IPS-18c (cell line): ENCODE data around the gene ITGB3.

ENCODE experiments used
- H3K4me3 ChIP-seq: 2 replicates; pipeline ENCODE4 v1.7.0; 2013; ENCODE audit warnings: low read depth, mild to moderate bottlenecking, low read length, moderate library complexity; ENCODE audit not compliant: insufficient read depth
- H3K9me3 ChIP-seq: one replicate; pipeline ENCODE4 v1.6.1; 2013; ENCODE audit warnings: mild to moderate bottlenecking, low read length, moderate library complexity; ENCODE audit not compliant: control insufficient read depth, insufficient read depth

The ITGB3 gene

GRCh38 chr17:47279062-47279801 is 25.6 kb downstream of the ITGB3 start:
- Histone ChIP-seq H3K9me3 (no peaks in the 10 kb centered on the region), H3K4me3 (no peak overlapping the region)

DNA sequence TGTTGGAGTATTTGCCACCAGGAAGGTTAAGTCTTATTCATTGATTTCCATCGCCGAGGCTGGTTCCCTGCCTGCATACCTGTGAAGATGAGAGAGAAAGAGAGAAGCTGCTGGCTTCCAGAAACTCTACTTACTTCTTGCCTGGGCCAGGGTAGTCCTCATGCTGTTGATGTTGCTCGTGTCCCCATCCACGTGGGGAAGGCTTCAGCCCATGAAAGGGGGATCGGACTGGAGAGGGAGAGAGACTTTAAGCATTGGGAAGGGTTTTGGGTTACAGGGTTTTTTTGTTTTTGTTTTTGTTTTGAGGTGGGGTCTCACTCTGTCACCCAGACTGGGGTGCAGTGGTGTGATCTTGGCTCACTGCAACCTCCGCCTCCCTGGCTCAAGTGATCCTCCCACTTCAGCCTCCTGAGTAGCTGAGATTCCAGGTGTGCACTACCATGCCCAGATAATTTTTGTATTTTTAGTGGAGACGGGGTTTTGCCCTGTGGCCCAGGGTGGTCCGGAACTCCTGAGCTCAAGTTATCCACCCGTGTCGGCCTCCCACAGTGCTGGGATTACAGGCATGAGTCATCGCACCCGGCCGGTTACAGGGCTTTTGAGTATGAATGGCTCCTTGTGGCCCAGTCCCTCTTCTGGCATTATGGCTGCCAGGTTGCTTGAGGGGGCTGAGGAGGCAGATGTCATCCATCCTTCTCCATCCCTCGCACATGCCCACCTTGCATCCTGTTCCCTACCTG is 26.6 kb downstream of the ITGB3 start:
- Histone ChIP-seq H3K9me3 (no peaks in the 10 kb centered on the region), H3K4me3 (no peak overlapping the region)

GRCh38 chr17:47281216-47281615 is 27.6 kb downstream of the ITGB3 start:
- no peaks in the 10 kb centered on the region for H3K9me3 ChIP-seq
- H3K4me3 ChIP-seq = no peak overlapping the region

DNA sequence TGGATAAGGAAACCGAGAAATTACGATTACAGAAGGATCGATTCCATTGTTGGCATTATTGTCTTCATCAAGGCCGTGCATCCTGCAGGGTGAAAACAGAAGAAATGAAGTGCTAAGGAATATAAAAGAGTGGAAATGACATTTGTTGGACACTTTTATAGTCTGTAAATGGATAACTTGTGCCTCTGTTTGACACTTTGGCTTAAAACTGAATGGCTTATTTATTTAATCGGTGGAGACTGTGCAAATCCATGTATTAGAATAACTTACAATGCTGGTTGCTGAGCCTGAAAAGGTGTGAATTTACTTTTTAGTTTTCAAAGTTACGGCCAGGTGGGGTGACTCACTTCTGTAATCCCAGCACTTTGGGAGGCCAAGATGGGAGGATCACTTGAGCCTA is 31.4 kb downstream of the ITGB3 start:
- H3K9me3 ChIP-seq = no peaks in the 10 kb centered on the region
- no peak overlapping the region for H3K4me3 ChIP-seq

DNA sequence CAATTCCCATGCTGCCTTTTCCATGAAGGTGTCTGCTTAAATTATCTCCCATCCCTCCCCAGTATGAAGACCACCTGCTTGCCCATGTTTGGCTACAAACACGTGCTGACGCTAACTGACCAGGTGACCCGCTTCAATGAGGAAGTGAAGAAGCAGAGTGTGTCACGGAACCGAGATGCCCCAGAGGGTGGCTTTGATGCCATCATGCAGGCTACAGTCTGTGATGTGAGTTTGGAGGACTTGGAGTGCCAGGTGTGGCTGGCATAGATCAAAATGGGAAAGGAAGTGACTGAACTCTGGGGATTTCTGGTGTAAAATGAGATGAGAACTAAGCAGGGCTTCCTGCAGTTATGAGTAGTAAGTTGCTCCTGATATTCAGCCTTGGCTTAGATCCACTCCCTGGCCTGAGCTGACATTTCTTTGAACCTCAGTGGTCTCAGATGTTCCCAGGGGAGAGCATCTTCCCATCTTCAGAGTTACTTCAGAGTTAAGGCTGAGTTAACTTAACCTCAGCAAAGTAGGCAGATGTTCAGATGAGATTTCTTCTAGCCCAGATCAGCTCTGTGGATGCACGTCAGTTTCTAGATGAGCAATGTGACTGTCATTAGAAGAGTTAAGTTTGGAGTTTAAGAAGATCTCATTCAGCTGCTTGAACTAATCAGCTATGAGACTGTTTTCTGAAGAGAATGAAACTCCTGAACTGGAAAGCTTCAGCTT is 32.7 kb downstream of the ITGB3 start:
- no peaks in the 10 kb centered on the region for H3K9me3 ChIP-seq
- no peak overlapping the region for H3K4me3 ChIP-seq

GRCh38 chr17:47287068-47287467 is 33.4 kb downstream of the ITGB3 start:
- Histone ChIP-seq H3K9me3 (no peaks in the 10 kb centered on the region), H3K4me3 (no peak overlapping the region)

- no peak overlapping the region for H3K4me3 ChIP-seq
- no peaks in the 10 kb centered on the region for H3K9me3 ChIP-seq
These were observed 34.0 kb downstream of the ITGB3 start for GRCh38 chr17:47287639-47288038.

DNA sequence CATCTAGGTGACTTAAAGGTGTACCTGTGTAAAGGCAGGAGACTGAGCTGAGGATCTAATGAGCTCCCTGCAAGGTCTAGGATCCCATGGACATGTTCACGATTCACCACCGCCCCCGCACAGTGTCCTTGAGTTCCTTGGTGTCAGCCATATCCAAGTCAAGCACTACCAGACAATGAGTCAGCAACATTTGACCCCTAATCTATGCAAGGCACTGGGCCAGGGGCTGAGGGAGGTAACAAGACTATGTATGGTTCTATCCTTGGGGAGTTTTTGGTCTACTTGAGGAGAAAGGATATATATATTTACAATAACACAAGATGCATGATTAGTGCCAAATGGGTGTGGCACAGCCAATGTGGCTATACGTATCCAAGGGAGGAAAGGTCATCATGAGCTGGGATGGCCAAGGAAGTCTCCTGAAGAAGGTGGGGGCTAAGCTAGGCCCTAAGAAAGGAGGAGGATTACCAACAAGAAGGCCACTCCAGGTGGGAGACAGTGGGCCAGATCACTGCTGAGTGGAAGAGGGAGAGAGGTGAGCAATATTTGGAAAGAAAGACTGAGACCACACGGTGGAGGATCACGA is 35.0 kb downstream of the ITGB3 start:
- no peaks in the 10 kb centered on the region for H3K9me3 ChIP-seq
- no peak overlapping the region for H3K4me3 ChIP-seq

DNA sequence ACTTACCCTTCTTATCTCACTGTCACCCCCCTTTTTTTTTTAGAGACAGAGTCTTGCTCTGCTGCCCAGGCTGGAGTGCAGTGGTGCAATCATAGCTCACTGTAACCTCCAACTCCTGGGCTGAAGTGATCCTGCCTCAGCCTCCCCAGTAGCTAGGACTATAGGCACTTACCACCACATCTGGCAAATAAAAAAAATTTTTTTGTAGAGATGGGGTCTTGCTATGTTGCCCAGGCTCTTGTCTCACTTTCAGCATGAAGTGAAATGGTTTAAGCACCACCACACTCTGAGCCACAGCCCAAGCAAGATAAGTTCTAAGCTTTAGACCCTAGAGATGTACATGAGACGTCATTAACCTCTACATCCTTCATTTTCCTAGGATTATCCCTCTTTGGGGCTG is 35.7 kb downstream of the ITGB3 start:
- no peak overlapping the region for H3K4me3 ChIP-seq
- no peaks in the 10 kb centered on the region for H3K9me3 ChIP-seq

GRCh38 chr17:47290870-47291241 is 37.2 kb downstream of the ITGB3 start:
- Histone ChIP-seq H3K4me3 (no peak overlapping the region), H3K9me3 (no peaks in the 10 kb centered on the region)

DNA sequence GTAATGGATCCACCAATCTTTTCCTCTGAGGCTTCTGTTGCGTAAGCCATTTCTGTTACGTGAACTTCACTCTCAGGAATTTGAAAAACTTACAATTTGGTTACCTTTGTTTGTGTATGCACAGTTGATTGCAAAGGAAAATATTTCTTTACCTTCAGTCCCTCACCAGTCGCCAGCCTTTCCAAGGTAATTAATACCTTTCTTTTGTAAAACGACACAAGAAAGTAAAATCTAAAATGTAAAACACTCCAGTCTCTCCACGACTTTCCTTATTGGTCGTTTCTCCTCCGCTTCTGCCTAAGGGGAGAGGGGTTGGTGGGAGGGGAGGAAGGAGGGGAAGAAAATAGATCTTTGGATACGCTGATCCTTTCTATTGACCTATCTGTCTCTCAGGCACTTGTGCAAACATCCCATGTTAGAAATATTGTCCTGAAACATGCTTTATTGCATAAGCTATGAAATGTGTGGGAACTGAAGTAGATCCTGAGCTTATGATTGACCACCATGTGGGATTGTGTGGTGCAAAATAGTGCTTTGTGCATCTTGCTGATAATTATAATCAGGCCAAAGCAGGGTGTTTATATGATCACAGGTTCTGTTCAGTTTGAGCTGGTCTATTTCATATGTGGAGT is 37.7 kb downstream of the ITGB3 start:
- Histone ChIP-seq H3K4me3 (no peak overlapping the region), H3K9me3 (no peaks in the 10 kb centered on the region)

DNA sequence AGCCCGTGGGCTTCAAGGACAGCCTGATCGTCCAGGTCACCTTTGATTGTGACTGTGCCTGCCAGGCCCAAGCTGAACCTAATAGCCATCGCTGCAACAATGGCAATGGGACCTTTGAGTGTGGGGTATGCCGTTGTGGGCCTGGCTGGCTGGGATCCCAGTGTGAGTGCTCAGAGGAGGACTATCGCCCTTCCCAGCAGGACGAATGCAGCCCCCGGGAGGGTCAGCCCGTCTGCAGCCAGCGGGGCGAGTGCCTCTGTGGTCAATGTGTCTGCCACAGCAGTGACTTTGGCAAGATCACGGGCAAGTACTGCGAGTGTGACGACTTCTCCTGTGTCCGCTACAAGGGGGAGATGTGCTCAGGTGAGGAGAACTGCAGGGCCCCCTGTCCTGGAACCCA is 38.6 kb downstream of the ITGB3 start:
- Histone ChIP-seq H3K4me3 (no peak overlapping the region), H3K9me3 (no peaks in the 10 kb centered on the region)

DNA sequence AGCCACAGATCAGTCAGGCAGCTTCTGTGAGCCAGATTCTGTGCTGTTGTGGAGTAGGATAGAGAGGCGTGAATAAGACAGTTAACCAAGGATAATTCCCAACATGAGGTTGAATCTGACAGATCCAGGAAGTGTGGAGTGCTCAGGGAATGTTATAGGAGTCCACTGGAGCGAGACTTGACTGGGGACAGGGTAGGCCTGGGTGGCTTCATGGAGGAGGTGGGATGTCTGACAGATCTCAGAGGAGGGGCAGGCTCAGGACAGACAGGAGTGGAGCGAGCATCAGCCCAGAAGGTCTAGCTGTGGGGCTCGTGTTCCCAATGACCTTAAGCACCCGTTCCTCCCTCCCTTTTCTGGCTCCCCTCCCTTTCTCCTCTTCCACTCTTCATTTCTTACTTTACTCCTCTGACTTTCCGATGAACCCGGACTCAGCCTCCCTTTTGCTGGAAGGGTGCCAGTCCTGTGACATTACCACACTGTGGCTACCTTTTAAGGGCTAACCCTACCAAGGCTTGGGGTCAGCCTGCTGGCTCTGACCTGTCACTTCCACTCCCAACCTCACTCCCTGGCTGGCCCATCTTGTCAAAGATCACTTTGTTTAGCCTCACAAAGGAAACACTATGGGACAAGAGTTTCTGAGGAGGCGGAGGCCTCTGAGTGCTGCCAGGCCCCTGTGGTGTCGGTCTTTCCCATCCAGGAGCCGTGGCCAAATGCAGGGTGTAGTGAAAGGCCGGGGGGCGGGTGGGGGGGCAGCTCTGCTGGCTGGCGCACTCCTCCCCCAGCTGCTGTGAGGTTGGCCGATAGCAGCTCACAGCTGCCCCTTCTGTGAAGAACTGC is 41.6 kb downstream of the ITGB3 start:
- H3K9me3 ChIP-seq = peaks cover 2% of the 10 kb centered on the region
- H3K4me3 ChIP-seq = no peak overlapping the region

DNA sequence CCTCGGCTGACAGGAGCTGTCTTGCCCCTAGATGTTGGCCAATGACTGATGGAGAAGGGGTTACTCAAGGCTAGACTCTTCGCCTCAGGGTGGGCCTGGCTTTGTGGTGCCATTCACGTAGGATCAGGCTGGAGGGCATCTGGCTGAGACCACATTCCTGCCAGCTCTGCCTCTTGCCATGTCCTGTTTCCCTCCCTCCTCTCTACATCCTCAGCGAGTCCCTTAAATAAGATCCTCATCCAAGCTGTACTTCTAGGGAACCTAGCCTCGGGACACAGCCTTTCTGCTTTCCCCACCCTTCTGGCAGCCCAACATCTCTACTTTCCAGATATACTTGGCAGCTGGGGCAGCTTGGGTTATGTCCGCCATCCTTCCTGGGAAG is 42.2 kb downstream of the ITGB3 start:
- no peak overlapping the region for H3K4me3 ChIP-seq
- peaks cover 5% of the 10 kb centered on the region for H3K9me3 ChIP-seq

- no peak overlapping the region for H3K4me3 ChIP-seq
- peaks cover 5% of the 10 kb centered on the region for H3K9me3 ChIP-seq
These were observed 44.2 kb downstream of the ITGB3 start for GRCh38 chr17:47297661-47298400.

DNA sequence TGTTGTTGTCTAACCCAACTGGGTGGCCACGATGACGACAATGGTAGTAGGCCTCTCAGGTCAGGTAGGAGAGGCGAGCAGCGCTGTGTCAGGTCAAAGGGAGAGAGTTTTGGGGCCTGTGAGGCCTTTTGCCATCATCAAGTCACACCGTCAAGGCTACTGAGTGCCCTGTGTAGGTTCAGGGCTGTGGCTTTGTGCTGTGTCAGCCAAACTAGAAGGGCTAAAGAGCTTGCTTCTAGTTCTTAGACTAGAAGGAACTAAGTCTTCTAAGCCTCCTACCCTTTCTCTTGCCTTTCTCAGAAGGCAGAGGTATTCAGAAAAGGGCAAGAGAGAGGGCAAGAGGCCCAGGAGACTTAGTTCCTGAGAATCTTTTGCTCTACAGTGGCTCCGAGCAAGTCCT is 45.1 kb downstream of the ITGB3 start:
- H3K9me3 ChIP-seq = peaks cover 5% of the 10 kb centered on the region
- no peak overlapping the region for H3K4me3 ChIP-seq
